Vagina (tissue), 2 donors: ENCODE results near the gene ZBTB16.

Experiments
- CTCF ChIP-seq, 3 experiments: fragments of 450-650 bp in 2 of 3; fragments of 200-600 bp in 1 of 3; sonication (generic) in 1 of 3; IDR thresholded peaks; one replicate each; pipeline ENCODE4 v1.5.1; 2017 to 2019; ENCODE audit warnings: antibody characterized with exemption in 3 of 3, mild to moderate bottlenecking in 2 of 3, moderate library complexity in 2 of 3
- POLR2A ChIP-seq, 2 donors: fragments of 450-650 bp; IDR thresholded peaks; one replicate each; pipeline ENCODE4 v1.6.1; 2017; ENCODE audit warnings: antibody characterized with exemption in 2 of 2, mild to moderate bottlenecking in 2 of 2, moderate library complexity in 2 of 2
- POLR2AphosphoS5 ChIP-seq, 2 donors: sonication (generic); formaldehyde crosslinking; IDR thresholded peaks; one replicate each; pipeline ENCODE4 v1.9.0; 2017; ENCODE audit warnings: antibody characterized with exemption in 2 of 2, mild to moderate bottlenecking in 2 of 2, low read depth in 1 of 2; ENCODE audit not compliant: insufficient read depth in 1 of 2

DNA sequence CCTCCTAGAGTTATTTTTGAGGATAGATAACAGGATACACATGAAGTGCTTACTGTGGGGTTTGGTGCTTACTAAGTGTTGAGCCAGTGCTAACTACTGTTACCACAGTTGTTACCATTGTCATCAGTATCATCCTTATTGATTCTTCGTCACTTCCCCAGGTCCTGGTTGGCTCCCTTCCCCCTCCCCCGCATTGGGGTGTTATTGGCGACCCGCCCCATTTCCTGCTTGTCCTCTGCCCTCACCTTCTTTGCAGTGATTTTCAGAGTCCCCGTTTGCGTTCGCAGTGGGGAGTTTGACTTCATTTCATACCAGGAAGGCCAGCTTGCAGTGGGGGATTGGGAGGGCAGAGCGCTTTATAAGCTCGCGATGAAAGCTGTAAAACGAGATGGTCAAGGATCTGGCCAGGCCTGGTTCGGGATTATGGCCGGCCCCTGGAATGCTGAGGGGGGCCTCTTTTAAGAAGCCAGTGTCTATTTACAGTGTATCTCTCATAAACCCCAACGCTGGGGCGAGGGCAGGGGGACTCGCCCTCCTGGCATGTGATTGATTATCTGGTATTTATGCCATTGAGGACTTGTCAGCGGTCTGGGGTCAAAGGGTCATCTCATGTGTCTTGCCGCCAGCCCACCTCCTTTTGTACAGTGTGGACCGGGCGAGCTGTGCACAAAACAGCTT lies 152.1 kb downstream of the ZBTB16 start:
- TF ChIP-seq CTCF (IDR thresholded peaks at IDR 0.05) (no peak), POLR2AphosphoS5 (IDR thresholded peaks at IDR 0.05; ENCODE audit: insufficient read depth in 1 of 2, low read depth in 1 of 2) (no peak), POLR2A (IDR thresholded peaks at IDR 0.05) (no peak)
